Measurements from ENCODE around the gene DQX1.
"Not testable (repeated sequence)": the region's sequence is repeated elsewhere in the genome, so short reads cannot be mapped to it uniquely, and the experiment has no call there.

Gene DQX1

GRCh38 chr2:74471332-74472065 lies 54.5 kb downstream of the DQX1 start:
- H3K36me3 Mint-ChIP-seq (ENCODE audit: low read depth) = peaks cover 28% of the 10 kb centered on the region
- H3K9me3 Mint-ChIP-seq = no peaks in the 10 kb centered on the region
- H3K27me3 Mint-ChIP-seq (ENCODE audit: low read depth) = no peaks in the 10 kb centered on the region
- peak overlapping the region; percentile 97 to 99 (median 99) for H3K4me3 Mint-ChIP-seq
- H3K27ac Mint-ChIP-seq = peak overlapping the region; percentile 99 to 100 (median 99)
- TF ChIP-seq, protein P1, sequence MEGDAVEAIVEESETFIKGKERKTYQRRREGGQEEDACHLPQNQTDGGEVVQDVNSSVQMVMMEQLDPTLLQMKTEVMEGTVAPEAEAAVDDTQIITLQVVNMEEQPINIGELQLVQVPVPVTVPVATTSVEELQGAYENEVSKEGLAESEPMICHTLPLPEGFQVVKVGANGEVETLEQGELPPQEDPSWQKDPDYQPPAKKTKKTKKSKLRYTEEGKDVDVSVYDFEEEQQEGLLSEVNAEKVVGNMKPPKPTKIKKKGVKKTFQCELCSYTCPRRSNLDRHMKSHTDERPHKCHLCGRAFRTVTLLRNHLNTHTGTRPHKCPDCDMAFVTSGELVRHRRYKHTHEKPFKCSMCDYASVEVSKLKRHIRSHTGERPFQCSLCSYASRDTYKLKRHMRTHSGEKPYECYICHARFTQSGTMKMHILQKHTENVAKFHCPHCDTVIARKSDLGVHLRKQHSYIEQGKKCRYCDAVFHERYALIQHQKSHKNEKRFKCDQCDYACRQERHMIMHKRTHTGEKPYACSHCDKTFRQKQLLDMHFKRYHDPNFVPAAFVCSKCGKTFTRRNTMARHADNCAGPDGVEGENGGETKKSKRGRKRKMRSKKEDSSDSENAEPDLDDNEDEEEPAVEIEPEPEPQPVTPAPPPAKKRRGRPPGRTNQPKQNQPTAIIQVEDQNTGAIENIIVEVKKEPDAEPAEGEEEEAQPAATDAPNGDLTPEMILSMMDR (IDR thresholded peaks at IDR 0.05; ENCODE audit: unreplicated experiment in 3 of 3) = no peak
- peaks cover 22% of the 10 kb centered on the region for H3K4me1 Mint-ChIP-seq

- Mint-ChIP-seq H3K27ac (peak overlapping the region; percentile 79 to 84 (median 80)), H3K4me1 (peaks cover 22% of the 10 kb centered on the region), H3K36me3 (ENCODE audit: low read depth) (peaks cover 25% of the 10 kb centered on the region), H3K4me3 (peak overlapping the region; percentile 73 to 87 (median 85))
- not testable (repeated sequence) for H3K9me3 Mint-ChIP-seq; H3K27me3 Mint-ChIP-seq (ENCODE audit: low read depth)
These were observed 55.3 kb downstream of the DQX1 start for GRCh38 chr2:74470742-74471141.
